ENCODE measurements around the gene COQ5.

DNA sequence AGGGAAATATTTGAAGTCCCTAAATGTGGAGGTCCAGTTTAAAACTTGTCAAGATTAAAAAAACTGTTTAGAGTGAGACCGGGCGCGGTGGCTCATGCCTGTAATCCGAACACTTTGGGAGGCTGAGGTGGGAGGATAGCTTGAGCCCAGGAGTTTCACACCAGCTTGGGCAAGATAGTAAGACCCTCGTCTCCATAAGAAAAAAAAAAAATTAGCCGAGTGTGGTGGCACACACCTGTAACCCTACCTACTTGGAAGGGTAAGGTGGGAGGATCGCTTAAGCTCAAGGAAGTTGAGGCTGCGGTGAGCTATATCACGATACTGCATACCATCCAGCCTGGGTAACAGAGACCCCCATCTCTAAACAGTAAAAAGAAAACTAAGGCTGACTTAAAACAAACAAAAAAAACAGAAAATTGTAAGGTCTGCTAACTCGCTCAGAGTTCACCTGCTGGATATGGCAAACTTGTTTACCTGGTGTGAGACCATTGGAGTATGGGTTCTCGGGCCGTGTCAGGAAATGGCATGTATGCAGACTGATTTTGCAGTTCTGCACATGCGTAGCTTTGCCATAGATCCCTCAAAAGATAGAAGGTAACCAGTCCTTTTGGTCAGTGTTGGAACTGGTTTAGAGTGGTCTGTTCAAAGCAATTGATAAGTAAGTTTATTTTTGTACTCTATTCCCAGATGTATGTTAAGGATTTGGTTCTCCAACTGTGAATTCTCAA is 7.3 kb upstream of the COQ5 start:
- TF ChIP-seq, protein P1, sequence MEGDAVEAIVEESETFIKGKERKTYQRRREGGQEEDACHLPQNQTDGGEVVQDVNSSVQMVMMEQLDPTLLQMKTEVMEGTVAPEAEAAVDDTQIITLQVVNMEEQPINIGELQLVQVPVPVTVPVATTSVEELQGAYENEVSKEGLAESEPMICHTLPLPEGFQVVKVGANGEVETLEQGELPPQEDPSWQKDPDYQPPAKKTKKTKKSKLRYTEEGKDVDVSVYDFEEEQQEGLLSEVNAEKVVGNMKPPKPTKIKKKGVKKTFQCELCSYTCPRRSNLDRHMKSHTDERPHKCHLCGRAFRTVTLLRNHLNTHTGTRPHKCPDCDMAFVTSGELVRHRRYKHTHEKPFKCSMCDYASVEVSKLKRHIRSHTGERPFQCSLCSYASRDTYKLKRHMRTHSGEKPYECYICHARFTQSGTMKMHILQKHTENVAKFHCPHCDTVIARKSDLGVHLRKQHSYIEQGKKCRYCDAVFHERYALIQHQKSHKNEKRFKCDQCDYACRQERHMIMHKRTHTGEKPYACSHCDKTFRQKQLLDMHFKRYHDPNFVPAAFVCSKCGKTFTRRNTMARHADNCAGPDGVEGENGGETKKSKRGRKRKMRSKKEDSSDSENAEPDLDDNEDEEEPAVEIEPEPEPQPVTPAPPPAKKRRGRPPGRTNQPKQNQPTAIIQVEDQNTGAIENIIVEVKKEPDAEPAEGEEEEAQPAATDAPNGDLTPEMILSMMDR (IDR thresholded peaks at IDR 0.05): no peak
- TF ChIP-seq POLR2AphosphoS5 (IDR thresholded peaks at IDR 0.05): no peak

Measured in sigmoid colon (tissue), 4 donors.